Left ventricle myocardium inferior (tissue), 1 donor: ENCODE measurements around the gene SH3D21. TPM values are rescaled to one million over a fixed set of nuclear protein-coding genes. Genes with fewer than 3 reads are reported as not detected.

Experiments
- DNase-seq: peaks from one replicate; pipeline ENCODE4 v3.0.0-alpha.2; 2020
- H3K27ac ChIP-seq: fragments of 200-600 bp; replicated peaks from 2 replicates; pipeline ENCODE4 v1.8.0; 2021
- H3K27me3 ChIP-seq: fragments of 200-600 bp; 2 replicates; pipeline ENCODE4 v1.8.0; 2021; ENCODE audit warnings: low read depth
- H3K36me3 ChIP-seq: fragments of 200-600 bp; 2 replicates; pipeline ENCODE4 v1.8.0; 2021
- H3K4me1 ChIP-seq: fragments of 200-600 bp; 2 replicates; pipeline ENCODE4 v1.8.0; 2021
- H3K4me3 ChIP-seq: fragments of 200-600 bp; 2 replicates; pipeline ENCODE4 v1.8.0; 2021; ENCODE audit warnings: mild to moderate bottlenecking, moderate library complexity
- H3K9me3 ChIP-seq: fragments of 200-600 bp; replicated peaks from 2 replicates; pipeline ENCODE4 v1.8.0; 2021
- intact Hi-C: fragments of 100-400 bp; cut with micrococcal nuclease; formaldehyde crosslinking; loops from one replicate; pipeline ENCODE4 v1.11.0; 2022
- total RNA-seq: library from RNA; stranded (reverse); fragmentation: NEBNext Ultra II Directional; extraction: Animal tissue kit (Norgen Biotek cat#: 25700); gene quantifications from one replicate; pipeline ENCODE4 v1.2.1, GENCODE V29; 2021
- TF ChIP-seq, protein P1 (sequence below): fragments of 200-600 bp; IDR thresholded peaks from 2 replicates; pipeline ENCODE4 v1.8.0; 2021; ENCODE audit warnings: antibody characterized with exemption, mild to moderate bottlenecking, borderline replicate concordance
- donor health status: DM: no; HTN: yes; CAD: no; lungs with severe emphysema.

SH3D21 gene
- total RNA-seq, 1 donor from 2014 or later, result 1.9 TPM

DNA sequence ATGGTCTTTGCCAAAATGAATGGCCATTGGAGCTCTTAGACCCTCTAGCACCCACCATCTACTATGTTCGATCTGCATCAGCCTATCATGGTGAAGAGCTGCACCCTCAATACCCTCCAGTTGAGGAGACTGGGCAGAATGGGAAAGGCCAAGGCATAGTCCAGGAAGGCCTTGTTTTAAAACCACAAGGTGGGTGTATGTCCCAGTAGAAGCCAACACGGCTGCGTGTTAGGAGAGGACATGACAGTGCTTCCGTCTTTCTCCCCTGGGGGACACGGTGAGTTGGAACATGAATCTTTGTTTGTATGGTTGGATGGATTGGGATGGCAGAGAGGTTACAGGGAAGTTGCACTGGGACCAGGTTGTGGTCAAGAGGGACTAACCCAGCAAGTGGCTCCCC is 18.6 kb upstream of the SH3D21 start:
- Histone ChIP-seq H3K27ac (peak overlapping the region; percentile 73), H3K4me3 (no peak overlapping the region), H3K9me3 (no peaks in the 10 kb centered on the region), H3K4me1 (peaks cover 81% of the 10 kb centered on the region), H3K27me3 (no peaks in the 10 kb centered on the region), H3K36me3 (peaks cover 87% of the 10 kb centered on the region)
- no peak for DNase-seq
- intact Hi-C loops, result loop anchor here (10.0 kb wide), 3 partner anchors 63 to 193 kb away; partner anchors contain the start of genes THRAP3 and TRAPPC3
- TF ChIP-seq, protein P1, sequence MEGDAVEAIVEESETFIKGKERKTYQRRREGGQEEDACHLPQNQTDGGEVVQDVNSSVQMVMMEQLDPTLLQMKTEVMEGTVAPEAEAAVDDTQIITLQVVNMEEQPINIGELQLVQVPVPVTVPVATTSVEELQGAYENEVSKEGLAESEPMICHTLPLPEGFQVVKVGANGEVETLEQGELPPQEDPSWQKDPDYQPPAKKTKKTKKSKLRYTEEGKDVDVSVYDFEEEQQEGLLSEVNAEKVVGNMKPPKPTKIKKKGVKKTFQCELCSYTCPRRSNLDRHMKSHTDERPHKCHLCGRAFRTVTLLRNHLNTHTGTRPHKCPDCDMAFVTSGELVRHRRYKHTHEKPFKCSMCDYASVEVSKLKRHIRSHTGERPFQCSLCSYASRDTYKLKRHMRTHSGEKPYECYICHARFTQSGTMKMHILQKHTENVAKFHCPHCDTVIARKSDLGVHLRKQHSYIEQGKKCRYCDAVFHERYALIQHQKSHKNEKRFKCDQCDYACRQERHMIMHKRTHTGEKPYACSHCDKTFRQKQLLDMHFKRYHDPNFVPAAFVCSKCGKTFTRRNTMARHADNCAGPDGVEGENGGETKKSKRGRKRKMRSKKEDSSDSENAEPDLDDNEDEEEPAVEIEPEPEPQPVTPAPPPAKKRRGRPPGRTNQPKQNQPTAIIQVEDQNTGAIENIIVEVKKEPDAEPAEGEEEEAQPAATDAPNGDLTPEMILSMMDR, result no peak

DNA sequence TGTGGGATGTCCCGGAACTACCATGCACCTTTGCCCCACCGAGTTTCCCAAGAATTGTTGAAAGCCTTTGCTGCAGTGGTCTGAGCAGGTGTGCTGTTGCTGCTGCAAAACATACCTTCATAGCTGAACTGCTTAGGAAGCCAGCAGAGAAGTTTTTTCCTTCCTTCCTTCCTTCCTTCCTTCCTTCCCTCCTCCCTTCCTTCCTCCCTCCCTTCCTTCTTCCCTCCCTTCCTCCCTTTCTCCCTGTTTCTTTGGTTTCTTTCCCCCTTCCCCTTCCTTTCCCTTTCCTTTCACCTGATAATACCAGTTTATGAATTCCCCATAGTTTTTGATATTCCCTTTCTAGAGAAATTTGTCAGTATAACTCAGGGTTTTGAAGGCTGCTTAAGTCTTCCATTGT is 10.8 kb upstream of the SH3D21 start:
- intact Hi-C loops, result no loop called here
- H3K27me3 ChIP-seq, result no peaks in the 10 kb centered on the region
- H3K9me3 ChIP-seq, result no peaks in the 10 kb centered on the region
- H3K4me1 ChIP-seq, result peaks cover 34% of the 10 kb centered on the region
- TF ChIP-seq, protein P1, result no peak
- peaks cover 95% of the 10 kb centered on the region for H3K36me3 ChIP-seq
- no peak for DNase-seq
- H3K27ac ChIP-seq, result peak overlapping the region; percentile 21
- no peak overlapping the region for H3K4me3 ChIP-seq

DNA sequence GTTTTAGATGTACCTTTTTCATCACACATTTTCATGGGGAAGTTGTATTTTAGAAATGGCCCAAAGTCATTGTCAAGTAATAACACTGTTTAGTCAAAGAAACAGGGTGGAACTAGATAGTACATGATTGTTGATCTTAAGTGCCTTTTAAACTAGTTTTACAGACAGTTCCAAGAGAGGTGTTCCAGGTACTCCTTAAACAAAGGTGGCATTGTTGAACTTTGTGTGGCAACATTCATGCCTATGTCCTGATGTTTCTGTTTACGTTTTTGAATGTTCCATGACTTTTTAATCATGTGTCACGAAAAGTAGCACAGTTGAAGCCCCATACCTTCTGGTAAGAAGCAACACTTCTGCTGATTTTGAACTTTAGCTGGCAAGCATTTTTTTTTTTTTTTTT is 9.1 kb upstream of the SH3D21 start:
- DNase-seq, result no peak
- Histone ChIP-seq H3K27ac (no peak overlapping the region), H3K27me3 (no peaks in the 10 kb centered on the region), H3K4me1 (peaks cover 24% of the 10 kb centered on the region), H3K4me3 (no peak overlapping the region), H3K36me3 (peaks cover 95% of the 10 kb centered on the region), H3K9me3 (no peaks in the 10 kb centered on the region)
- TF ChIP-seq, protein P1, result no peak
- intact Hi-C loops, result no loop called here

DNA sequence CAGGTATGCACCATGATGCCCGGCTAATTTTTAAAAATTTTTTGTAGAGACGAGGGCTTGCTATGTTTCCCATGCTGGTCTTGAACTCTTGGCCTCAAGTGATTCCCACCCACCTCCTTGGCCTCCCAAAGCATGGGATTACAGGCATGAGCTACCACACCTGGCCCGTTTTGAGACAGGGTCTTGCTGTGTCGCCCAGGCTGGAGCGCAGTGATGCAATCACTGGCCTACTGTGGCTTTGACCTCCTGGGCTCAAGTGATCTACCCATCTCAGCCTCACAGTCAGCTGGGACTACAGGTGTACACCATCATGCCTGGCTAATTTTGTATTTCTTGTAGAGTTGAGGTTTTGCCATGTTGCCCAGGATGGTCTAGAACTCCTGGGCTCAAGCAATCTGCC is 7.5 kb upstream of the SH3D21 start:
- Histone ChIP-seq H3K36me3 (peaks cover 96% of the 10 kb centered on the region), H3K27ac (no peak overlapping the region), H3K4me3 (no peak overlapping the region), H3K27me3 (no peaks in the 10 kb centered on the region), H3K4me1 (peaks cover 24% of the 10 kb centered on the region), H3K9me3 (no peaks in the 10 kb centered on the region)
- DNase-seq, result no peak
- intact Hi-C loops, result no loop called here
- TF ChIP-seq, protein P1, result no peak

DNA sequence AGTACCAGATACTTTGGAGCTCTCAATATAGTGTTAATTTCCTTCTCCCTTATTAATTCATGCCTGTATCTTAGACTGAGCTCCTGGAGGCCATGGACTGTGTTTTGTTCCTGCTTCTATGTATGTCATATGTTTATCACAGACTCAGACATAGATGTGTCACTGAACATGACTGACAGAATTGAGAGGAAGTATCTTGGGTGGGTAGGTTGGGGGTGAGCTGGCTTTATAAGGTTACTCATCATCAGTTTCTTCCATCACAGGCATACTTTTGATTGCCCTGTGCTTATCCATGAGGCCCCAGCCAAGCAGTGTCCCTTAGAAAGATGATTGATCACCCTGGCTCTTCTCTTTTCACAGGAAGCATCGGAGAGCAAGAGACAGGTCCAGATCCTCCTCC is 5.6 kb upstream of the SH3D21 start:
- Histone ChIP-seq H3K27ac (peak overlapping the region; percentile 55), H3K4me1 (peaks cover 16% of the 10 kb centered on the region), H3K27me3 (no peaks in the 10 kb centered on the region), H3K4me3 (no peak overlapping the region), H3K36me3 (peaks cover 91% of the 10 kb centered on the region), H3K9me3 (no peaks in the 10 kb centered on the region)
- no peak for DNase-seq
- intact Hi-C loops, result no loop called here
- TF ChIP-seq, protein P1, result no peak
